Spleen (tissue), 11 donors: ENCODE results near the gene JARID2. TPM values are rescaled to one million over a fixed set of nuclear protein-coding genes. Genes with fewer than 3 reads are reported as not detected.

ENCODE experiments used
- DNase-seq: peaks from one replicate; pipeline ENCODE4 v3.0.0-alpha.2; 2020
- H3K27ac ChIP-seq, 8 donors: fragments of 200-600 bp; sonication (generic) in 7 of 8; 1 replicate in 4 of 8; 2 replicates in 4 of 8; pipeline versions ENCODE4 v1.5.0 to v1.8.0; 2016 to 2021; ENCODE audit warnings: inconsistent platforms in 4 of 8, mild to moderate bottlenecking in 4 of 8, moderate library complexity in 1 of 8
- H3K27me3 ChIP-seq, 7 donors: fragments of 200-600 bp; sonication (generic) in 6 of 7; replicated peaks in 1 of 7; 1 replicate in 4 of 7; 2 replicates in 3 of 7; pipeline versions ENCODE4 v1.5.0 to v1.8.0; 2016 to 2021; ENCODE audit warnings: inconsistent platforms in 3 of 7, mild to moderate bottlenecking in 1 of 7
- H3K36me3 ChIP-seq, 6 donors: fragments of 200-600 bp; sonication (generic) in 5 of 6; 1 replicate in 4 of 6; 2 replicates in 2 of 6; pipeline versions ENCODE4 v1.5.0 to v1.8.0; 2016 to 2021; ENCODE audit warnings: inconsistent platforms in 2 of 6
- H3K4me1 ChIP-seq, 6 donors: fragments of 200-600 bp; sonication (generic) in 5 of 6; 1 replicate in 3 of 6; 2 replicates in 3 of 6; pipeline versions ENCODE4 v1.5.0 to v1.8.0; 2016 to 2021; ENCODE audit warnings: inconsistent platforms in 3 of 6
- H3K4me3 ChIP-seq, 8 donors: fragments of 200-600 bp; sonication (generic) in 7 of 8; 1 replicate in 4 of 8; 2 replicates in 4 of 8; pipeline versions ENCODE4 v1.5.0 to v1.8.0; 2016 to 2021; ENCODE audit warnings: inconsistent platforms in 4 of 8, mild to moderate bottlenecking in 4 of 8, moderate library complexity in 2 of 8
- H3K9me3 ChIP-seq, 8 donors: fragments of 200-600 bp; sonication (generic) in 7 of 8; 1 replicate in 4 of 8; 2 replicates in 4 of 8; pipeline versions ENCODE4 v1.5.0 to v1.8.0; 2016 to 2021; ENCODE audit warnings: inconsistent platforms in 4 of 8
- CTCF ChIP-seq, 11 experiments: fragments of 200-600 bp in 7 of 11; fragments of 450-650 bp in 4 of 11; sonication (generic) in 4 of 11; IDR thresholded peaks in 8 of 11; conservative IDR thresholded peaks in 3 of 11; 1 replicate in 7 of 11; 2 replicates in 4 of 11; pipeline versions ENCODE4 v1.4.0 to v1.8.0; 2016 to 2021; ENCODE audit warnings: antibody characterized with exemption in 11 of 11, inconsistent platforms in 4 of 11, mild to moderate bottlenecking in 1 of 11
- POLR2A ChIP-seq, 3 donors: fragments of 450-650 bp; IDR thresholded peaks; one replicate each; pipeline ENCODE4 v1.5.1; 2017; ENCODE audit warnings: antibody characterized with exemption in 3 of 3, mild to moderate bottlenecking in 1 of 3
- POLR2AphosphoS5 ChIP-seq, 3 donors: sonication (generic); formaldehyde crosslinking; IDR thresholded peaks; one replicate each; pipeline ENCODE4 v1.5.1; 2017; ENCODE audit warnings: antibody characterized with exemption in 3 of 3
- WGBS, 5 donors: extraction: QIAGEN DNeasy Blood & Tissue Kit in 3 of 5; methylation state at CpG; one replicate each; pipeline versions ENCODE4 v1.1.5 to v1.1.7; 2013 to 2018; 5-methylcytosine and 5-hydroxymethylcytosine counted together
- intact Hi-C: fragments of 100-400 bp; cut with DNase I; formaldehyde crosslinking; loops from one replicate; pipeline ENCODE4 v1.15.0; 2023; ENCODE audit warnings: low total_unique reads
- polyA plus RNA-seq, 3 donors: library from polyadenylated mRNA; stranded (reverse); fragments of 200-250 nt; gene quantifications; one replicate each; pipeline ENCODE4 v1.2.1, GENCODE V29; 2013
- total RNA-seq, 7 donors: library from RNA; depleted of rRNA in 3 of 7; stranded (reverse); fragments of >200 nt in 3 of 7; fragmentation: NEBNext Ultra II Directional in 4 of 7; extraction: Animal tissue kit (Norgen Biotek cat#: 25700) in 4 of 7; gene quantifications; one replicate each; pipeline versions ENCODE4 v1.1.0 to v1.2.1, GENCODE V29; 2016 to 2021
- donor health status: healthy with polysubstance abuse.
- donor health status: DM: no; HTN: no; CAD: no; lungs with moderate emphysema.
- donor health status: DM: no; HTN: no; CAD: no.
- donor health status: Bipolar disorder and iron deficiency.
- donor health status: healthy.
- donor health status: DM: no; HTN: no; CAD: no.
- donor health status: DM: yes; HTN: yes; CAD: no.

Gene JARID2
- total and polyA plus RNA-seq, 10 donors: 4.4 to 27.1 (median 20.6) TPM

- no peak for DNase-seq
- 45 to 70% (median 56%) methylated on average over 4 of the region's 4 CpGs for WGBS, 5 donors
- Histone ChIP-seq H3K9me3 (no peaks in the 10 kb centered on the region), H3K27ac (no peak overlapping the region), H3K27me3 (no peaks in the 10 kb centered on the region), H3K4me1 (peaks cover 16 to 75% (median 40%) of the 10 kb centered on the region in 6 donors), H3K4me3 (no peak overlapping the region), H3K36me3 (peaks cover 0 to 19% (median 0%) of the 10 kb centered on the region in 6 donors)
- TF ChIP-seq POLR2AphosphoS5 (IDR thresholded peaks at IDR 0.05) (no peak), POLR2A (IDR thresholded peaks at IDR 0.05) (no peak), CTCF (IDR thresholded peaks at IDR 0.05 in 8 of 11, conservative IDR thresholded peaks at IDR 0.05 in 3 of 11) (no peak)
- intact Hi-C loops: no loop called here
These were observed 134.5 kb downstream of the JARID2 start for GRCh38 chr6:15380351-15380750.

GRCh38 chr6:15382089-15382488 is 136.2 kb downstream of the JARID2 start:
- intact Hi-C loops: no loop called here
- H3K4me1 ChIP-seq: peaks cover 16 to 91% (median 53%) of the 10 kb centered on the region in 6 donors
- no peak for DNase-seq

GRCh38 chr6:15382712-15383111 is 136.8 kb downstream of the JARID2 start:
- Histone ChIP-seq H3K4me3 (no peak overlapping the region), H3K4me1 (peaks cover 16 to 98% (median 58%) of the 10 kb centered on the region in 6 donors), H3K27me3 (no peaks in the 10 kb centered on the region), H3K36me3 (no peaks in the 10 kb centered on the region), H3K9me3 (no peaks in the 10 kb centered on the region), H3K27ac (no peak overlapping the region)
- DNase-seq: no peak
- 90 to 94% (median 91%) methylated on average over 8 of the region's 8 CpGs for WGBS, 5 donors
- intact Hi-C loops: no loop called here
- TF ChIP-seq CTCF (IDR thresholded peaks at IDR 0.05 in 8 of 11, conservative IDR thresholded peaks at IDR 0.05 in 3 of 11) (no peak), POLR2A (IDR thresholded peaks at IDR 0.05) (no peak), POLR2AphosphoS5 (IDR thresholded peaks at IDR 0.05) (no peak)

More at GRCh38 chr6:15382089-15382488, 136.2 kb downstream of the JARID2 start:
- H3K9me3 ChIP-seq: no peaks in the 10 kb centered on the region
- no peak overlapping the region for H3K27ac ChIP-seq
- TF ChIP-seq POLR2AphosphoS5 (IDR thresholded peaks at IDR 0.05) (no peak), POLR2A (IDR thresholded peaks at IDR 0.05) (no peak), CTCF (IDR thresholded peaks at IDR 0.05 in 8 of 11, conservative IDR thresholded peaks at IDR 0.05 in 3 of 11) (no peak)
- H3K36me3 ChIP-seq: peaks cover 0 to 5% (median 0%) of the 10 kb centered on the region in 6 donors
- no peak overlapping the region for H3K4me3 ChIP-seq
- H3K27me3 ChIP-seq: no peaks in the 10 kb centered on the region
- WGBS, 5 donors: 75 to 80% (median 78%) methylated on average over 7 of the region's 7 CpGs

DNA sequence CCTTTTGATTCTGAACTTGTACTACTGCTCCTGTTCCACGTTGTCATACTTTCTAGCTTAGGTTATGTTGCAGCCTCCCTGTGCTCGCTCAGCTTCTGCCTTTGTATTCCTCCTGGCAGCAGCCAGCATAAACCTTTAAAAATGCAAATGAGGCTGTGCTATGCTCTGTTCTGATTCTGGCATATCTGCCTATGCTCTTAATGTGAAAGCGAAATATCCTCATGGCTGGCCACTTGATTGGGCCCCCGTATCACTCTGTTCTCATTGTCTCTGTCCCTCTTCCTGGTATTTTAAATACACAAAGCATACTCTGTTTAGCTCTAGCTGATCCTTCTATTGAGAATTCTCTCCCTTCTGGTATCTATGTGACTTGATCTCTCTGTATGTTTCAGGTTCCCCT is 139.0 kb downstream of the JARID2 start:
- Histone ChIP-seq H3K9me3 (no peaks in the 10 kb centered on the region), H3K36me3 (no peaks in the 10 kb centered on the region), H3K27ac (peak overlapping the region in 1 of 8 donors; percentile 17), H3K4me3 (no peak overlapping the region), H3K4me1 (peaks cover 24 to 100% (median 59%) of the 10 kb centered on the region in 6 donors), H3K27me3 (no peaks in the 10 kb centered on the region)
- TF ChIP-seq POLR2AphosphoS5 (IDR thresholded peaks at IDR 0.05) (no peak), CTCF (IDR thresholded peaks at IDR 0.05 in 8 of 11, conservative IDR thresholded peaks at IDR 0.05 in 3 of 11) (no peak), POLR2A (IDR thresholded peaks at IDR 0.05) (no peak)
- WGBS, 5 donors: 50 to 62% (median 62%) methylated on average over 4 of the region's 4 CpGs
- intact Hi-C loops: no loop called here
- no peak for DNase-seq
